Measurements from ENCODE around the gene GHRL.

The GHRL gene

DNA sequence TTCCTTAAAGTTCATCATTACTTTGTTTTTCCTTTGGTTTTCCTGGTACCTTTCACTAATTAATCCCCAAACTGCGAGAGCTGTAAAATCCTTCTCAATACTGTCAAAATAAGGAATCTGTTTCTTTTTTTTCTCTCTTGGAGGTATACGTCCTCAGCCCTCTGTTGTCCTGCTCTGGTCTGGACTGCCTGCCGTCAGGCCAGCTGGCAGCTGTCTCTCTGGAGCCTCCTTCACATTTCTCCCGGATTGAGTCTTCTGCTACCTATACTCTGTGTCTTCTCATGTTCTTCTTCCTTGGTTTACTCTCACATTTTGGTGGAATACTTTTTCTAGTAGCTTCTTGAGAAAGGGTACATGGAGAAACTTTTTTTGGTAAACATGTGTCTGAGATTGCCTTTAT is 30.7 kb downstream of the GHRL start:
- H3K27me3 ChIP-seq (ENCODE audit: control insufficient read depth in 1 of 2, insufficient read depth in 2 of 2, low read length in 2 of 2), result no peaks in the 10 kb centered on the region
- peaks cover 3% of the 10 kb centered on the region for H3K4me1 ChIP-seq (ENCODE audit: control insufficient read depth, insufficient read depth, low read length)
- no peak overlapping the region for H3K27ac ChIP-seq (ENCODE audit: low read length)
- H3K4me3 ChIP-seq (ENCODE audit: low read length in 2 of 2), result no peak overlapping the region
- H3K9me3 ChIP-seq (ENCODE audit: control insufficient read depth in 2 of 2, low read length in 2 of 2), result no peaks in the 10 kb centered on the region
- H3K9ac ChIP-seq (ENCODE audit: low read length in 2 of 2), result no peak overlapping the region
- peaks cover 16 to 22% of the 10 kb centered on the region in 2 donors for H3K36me3 ChIP-seq (ENCODE audit: control insufficient read depth in 2 of 2, insufficient read depth in 2 of 2, low read length in 2 of 2)

- Histone ChIP-seq H3K27me3 (ENCODE audit: control insufficient read depth in 1 of 2, insufficient read depth in 2 of 2, low read length in 2 of 2) (no peaks in the 10 kb centered on the region), H3K9ac (ENCODE audit: low read length in 2 of 2) (no peak overlapping the region), H3K4me3 (ENCODE audit: low read length in 2 of 2) (no peak overlapping the region), H3K9me3 (ENCODE audit: control insufficient read depth in 2 of 2, low read length in 2 of 2) (no peaks in the 10 kb centered on the region), H3K27ac (ENCODE audit: low read length) (no peak overlapping the region), H3K36me3 (ENCODE audit: control insufficient read depth in 2 of 2, insufficient read depth in 2 of 2, low read length in 2 of 2) (peaks cover 14 to 20% of the 10 kb centered on the region in 2 donors), H3K4me1 (ENCODE audit: control insufficient read depth, insufficient read depth, low read length) (peaks cover 3% of the 10 kb centered on the region)
Measured at GRCh38 chr3:10260211-10260701, 32.5 kb downstream of the GHRL start.

DNA sequence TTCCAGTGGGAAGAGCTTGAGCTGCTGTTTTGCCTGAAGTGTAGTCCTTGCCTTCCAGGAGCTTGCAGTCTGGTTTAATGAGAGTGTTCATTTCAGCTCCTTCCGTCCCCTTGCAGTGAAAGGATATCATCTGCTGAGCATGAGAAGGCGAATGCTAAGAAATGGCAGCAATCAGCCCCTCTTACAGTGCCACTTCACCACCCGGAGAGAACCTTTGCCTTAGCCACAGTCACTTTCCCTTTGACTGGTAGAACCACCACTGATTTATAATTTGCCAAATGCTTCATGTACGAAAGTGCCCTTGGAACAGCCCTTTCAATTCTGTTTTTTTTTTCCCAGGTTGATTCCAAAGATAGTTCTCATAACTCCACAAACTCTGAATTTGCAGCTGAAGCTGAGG is 32.9 kb downstream of the GHRL start:
- Histone ChIP-seq H3K9ac (ENCODE audit: low read length in 2 of 2) (no peak overlapping the region), H3K4me3 (ENCODE audit: low read length in 2 of 2) (no peak overlapping the region), H3K27ac (ENCODE audit: low read length) (no peak overlapping the region), H3K36me3 (ENCODE audit: control insufficient read depth in 2 of 2, insufficient read depth in 2 of 2, low read length in 2 of 2) (peaks cover 14 to 20% of the 10 kb centered on the region in 2 donors), H3K9me3 (ENCODE audit: control insufficient read depth in 2 of 2, low read length in 2 of 2) (no peaks in the 10 kb centered on the region), H3K27me3 (ENCODE audit: control insufficient read depth in 1 of 2, insufficient read depth in 2 of 2, low read length in 2 of 2) (no peaks in the 10 kb centered on the region), H3K4me1 (ENCODE audit: control insufficient read depth, insufficient read depth, low read length) (peaks cover 3% of the 10 kb centered on the region)

DNA sequence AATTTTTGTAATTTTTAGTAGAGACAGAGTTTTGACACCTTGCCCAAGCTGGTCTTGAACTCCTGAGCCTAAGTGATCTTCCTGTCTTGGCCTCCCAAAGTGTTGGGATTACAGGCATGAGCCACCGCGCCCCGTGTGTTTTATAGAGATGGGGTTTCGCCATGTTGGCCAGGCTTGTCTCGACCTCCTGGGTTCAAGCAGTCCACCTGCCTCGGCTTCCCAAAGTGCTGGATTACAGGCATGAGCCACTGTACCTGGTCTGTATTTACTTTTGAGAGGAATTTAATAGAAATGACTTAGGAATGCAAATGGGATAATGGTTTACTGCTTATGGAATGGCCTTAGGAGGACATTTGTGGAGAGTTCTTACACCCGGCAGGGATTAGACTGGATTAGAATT is 33.7 kb downstream of the GHRL start:
- no peak overlapping the region for H3K9ac ChIP-seq (ENCODE audit: low read length in 2 of 2)
- no peak overlapping the region for H3K4me3 ChIP-seq (ENCODE audit: low read length in 2 of 2)
- H3K36me3 ChIP-seq (ENCODE audit: control insufficient read depth in 2 of 2, insufficient read depth in 2 of 2, low read length in 2 of 2), result peaks cover 18 to 23% of the 10 kb centered on the region in 2 donors
- H3K27me3 ChIP-seq (ENCODE audit: control insufficient read depth in 1 of 2, insufficient read depth in 2 of 2, low read length in 2 of 2), result no peaks in the 10 kb centered on the region
- peaks cover 5% of the 10 kb centered on the region for H3K4me1 ChIP-seq (ENCODE audit: control insufficient read depth, insufficient read depth, low read length)
- no peak overlapping the region for H3K27ac ChIP-seq (ENCODE audit: low read length)
- no peaks in the 10 kb centered on the region for H3K9me3 ChIP-seq (ENCODE audit: control insufficient read depth in 2 of 2, low read length in 2 of 2)

- Histone ChIP-seq H3K27me3 (ENCODE audit: control insufficient read depth in 1 of 2, insufficient read depth in 2 of 2, low read length in 2 of 2) (no peaks in the 10 kb centered on the region), H3K9ac (ENCODE audit: low read length in 2 of 2) (no peak overlapping the region), H3K9me3 (ENCODE audit: control insufficient read depth in 2 of 2, low read length in 2 of 2) (no peaks in the 10 kb centered on the region), H3K36me3 (ENCODE audit: control insufficient read depth in 2 of 2, insufficient read depth in 2 of 2, low read length in 2 of 2) (peaks cover 12 to 25% of the 10 kb centered on the region in 2 donors), H3K4me1 (ENCODE audit: control insufficient read depth, insufficient read depth, low read length) (peaks cover 7% of the 10 kb centered on the region), H3K27ac (ENCODE audit: low read length) (no peak overlapping the region), H3K4me3 (ENCODE audit: low read length in 2 of 2) (no peak overlapping the region)
Measured at GRCh38 chr3:10255835-10256234, 36.9 kb downstream of the GHRL start.

GRCh38 chr3:10253731-10254130 is 39.0 kb downstream of the GHRL start:
- H3K9ac ChIP-seq (ENCODE audit: low read length in 2 of 2), result no peak overlapping the region
- no peak overlapping the region for H3K27ac ChIP-seq (ENCODE audit: low read length)
- H3K4me1 ChIP-seq (ENCODE audit: control insufficient read depth, insufficient read depth, low read length), result peaks cover 23% of the 10 kb centered on the region
- H3K36me3 ChIP-seq (ENCODE audit: control insufficient read depth in 2 of 2, insufficient read depth in 2 of 2, low read length in 2 of 2), result peaks cover 7 to 14% of the 10 kb centered on the region in 2 donors
- no peaks in the 10 kb centered on the region for H3K9me3 ChIP-seq (ENCODE audit: control insufficient read depth in 2 of 2, low read length in 2 of 2)
- H3K27me3 ChIP-seq (ENCODE audit: control insufficient read depth in 1 of 2, insufficient read depth in 2 of 2, low read length in 2 of 2), result no peaks in the 10 kb centered on the region
- no peak overlapping the region for H3K4me3 ChIP-seq (ENCODE audit: low read length in 2 of 2)

DNA sequence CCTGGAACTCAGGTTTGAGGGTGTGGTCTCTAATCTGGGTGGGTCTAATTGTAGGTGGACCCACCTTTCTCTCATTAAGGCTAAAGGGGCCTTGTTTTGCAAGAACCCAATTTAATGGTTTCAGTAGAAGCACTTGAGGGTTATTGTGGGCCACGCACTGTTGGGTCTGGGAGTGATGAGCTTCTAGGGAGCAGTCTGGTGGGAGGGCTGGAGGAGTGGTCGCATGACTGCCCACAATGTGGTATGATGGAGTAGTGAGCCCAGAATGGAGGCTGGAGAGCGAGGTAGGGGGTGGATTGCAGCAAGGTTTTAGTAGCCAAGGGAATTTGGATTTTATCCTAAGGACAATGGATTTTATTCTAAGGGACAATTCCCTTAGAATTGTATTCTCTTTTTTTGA is 41.7 kb downstream of the GHRL start:
- no peak overlapping the region for H3K9ac ChIP-seq (ENCODE audit: low read length in 2 of 2)
- no peaks in the 10 kb centered on the region for H3K9me3 ChIP-seq (ENCODE audit: control insufficient read depth in 2 of 2, low read length in 2 of 2)
- H3K4me3 ChIP-seq (ENCODE audit: low read length in 2 of 2), result peak overlapping the region in 1 of 2 donors; percentile 22
- no peaks in the 10 kb centered on the region for H3K27me3 ChIP-seq (ENCODE audit: control insufficient read depth in 1 of 2, insufficient read depth in 2 of 2, low read length in 2 of 2)
- peaks cover 28% of the 10 kb centered on the region for H3K4me1 ChIP-seq (ENCODE audit: control insufficient read depth, insufficient read depth, low read length)
- H3K36me3 ChIP-seq (ENCODE audit: control insufficient read depth in 2 of 2, insufficient read depth in 2 of 2, low read length in 2 of 2), result peaks cover 5 to 14% of the 10 kb centered on the region in 2 donors
- H3K27ac ChIP-seq (ENCODE audit: low read length), result no peak overlapping the region

DNA sequence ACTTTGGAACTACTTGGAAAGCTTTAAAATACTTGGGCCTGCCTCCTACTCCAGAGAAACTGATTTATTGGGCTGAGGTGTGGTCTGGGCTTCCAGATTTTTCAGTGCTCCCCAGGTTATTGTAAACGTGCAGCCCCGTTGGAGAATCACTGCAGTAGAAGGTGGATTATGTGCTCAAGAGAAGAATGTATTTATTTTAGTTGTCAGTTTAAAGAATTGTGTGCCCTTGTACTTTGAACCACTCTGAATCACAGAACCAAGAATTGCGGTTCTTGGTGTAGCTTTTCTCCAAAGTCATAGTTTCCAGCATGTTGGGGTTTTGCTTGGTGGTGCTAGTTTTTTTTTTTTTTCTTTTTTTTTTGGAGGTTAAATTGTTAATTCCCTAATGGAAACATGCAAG is 42.9 kb downstream of the GHRL start:
- Histone ChIP-seq H3K27ac (ENCODE audit: low read length) (peak overlapping the region; percentile 53), H3K9me3 (ENCODE audit: control insufficient read depth in 2 of 2, low read length in 2 of 2) (no peaks in the 10 kb centered on the region), H3K4me3 (ENCODE audit: low read length in 2 of 2) (peak overlapping the region; percentile 92), H3K36me3 (ENCODE audit: control insufficient read depth in 2 of 2, insufficient read depth in 2 of 2, low read length in 2 of 2) (peaks cover 4 to 11% of the 10 kb centered on the region in 2 donors), H3K4me1 (ENCODE audit: control insufficient read depth, insufficient read depth, low read length) (peaks cover 28% of the 10 kb centered on the region), H3K27me3 (ENCODE audit: control insufficient read depth in 1 of 2, insufficient read depth in 2 of 2, low read length in 2 of 2) (no peaks in the 10 kb centered on the region), H3K9ac (ENCODE audit: low read length in 2 of 2) (peak overlapping the region; percentile 90 to 95)

DNA sequence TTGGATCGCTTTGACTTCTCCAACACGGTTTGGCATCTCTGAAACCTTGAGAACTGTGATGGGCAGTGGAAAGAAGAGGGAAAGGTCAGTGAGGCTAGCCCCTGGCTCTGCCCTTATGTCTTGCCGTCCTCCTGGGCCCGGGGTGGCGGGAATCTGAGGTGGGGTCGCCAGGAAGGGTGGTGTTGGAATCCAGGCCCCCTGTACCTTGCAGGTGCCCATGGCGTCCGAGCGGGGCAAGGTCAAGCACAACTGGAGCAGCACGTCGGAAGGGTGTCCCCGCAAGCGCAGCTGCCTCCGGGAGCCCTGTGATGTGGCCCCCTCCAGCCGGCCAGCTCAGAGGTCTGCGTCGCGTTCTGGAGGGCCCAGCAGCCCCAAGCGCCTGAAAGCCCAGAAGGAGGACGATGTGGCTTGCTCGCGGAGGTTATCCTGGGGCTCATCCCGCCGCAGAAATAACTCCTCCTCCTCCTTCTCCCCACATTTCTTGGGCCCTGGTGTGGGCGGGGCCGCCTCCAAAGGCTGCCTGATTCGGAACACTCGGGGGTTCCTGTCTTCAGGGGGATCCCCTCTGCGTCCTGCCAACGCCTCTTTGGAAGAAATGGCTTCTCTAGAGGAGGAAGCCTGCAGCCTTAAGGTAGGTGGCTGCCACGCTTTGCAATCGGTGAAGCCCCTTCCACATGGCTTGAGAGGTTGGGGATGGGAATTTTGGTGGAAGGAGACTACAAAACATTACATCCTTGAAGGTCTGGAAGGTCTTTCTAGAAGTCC is 43.6 kb downstream of the GHRL start:
- peak overlapping the region; percentile 53 for H3K27ac ChIP-seq (ENCODE audit: low read length)

GRCh38 chr3:10248184-10248983 is 44.4 kb downstream of the GHRL start, which contains the start of gene TATDN2:
TATDN2 (plus strand) TSS chr3:10248459; CDS start chr3:10249201, 742 bp downstream.
- H3K9me3 ChIP-seq (ENCODE audit: control insufficient read depth in 2 of 2, low read length in 2 of 2), result peaks cover 0 to 2% of the 10 kb centered on the region in 2 donors
- H3K9ac ChIP-seq (ENCODE audit: low read length in 2 of 2), result peak within 1 kb of the TSS; percentile 90 to 95
- H3K4me1 ChIP-seq (ENCODE audit: control insufficient read depth, insufficient read depth, low read length), result peaks cover 25% of the 10 kb centered on the region
- peak within 1 kb of the TSS; percentile 53 for H3K27ac ChIP-seq (ENCODE audit: low read length)
- H3K27me3 ChIP-seq (ENCODE audit: control insufficient read depth in 1 of 2, insufficient read depth in 2 of 2, low read length in 2 of 2), result no peaks in the 10 kb centered on the region
- H3K4me3 ChIP-seq (ENCODE audit: low read length in 2 of 2), result peak within 1 kb of the TSS; percentile 92
- peaks cover 0 to 3% of the 10 kb centered on the region in 2 donors for H3K36me3 ChIP-seq (ENCODE audit: control insufficient read depth in 2 of 2, insufficient read depth in 2 of 2, low read length in 2 of 2)

More for the DNA sequence above, 43.6 kb downstream of the GHRL start:
- Histone ChIP-seq H3K27me3 (ENCODE audit: control insufficient read depth in 1 of 2, insufficient read depth in 2 of 2, low read length in 2 of 2) (no peaks in the 10 kb centered on the region), H3K4me3 (ENCODE audit: low read length in 2 of 2) (peak overlapping the region; percentile 92), H3K9me3 (ENCODE audit: control insufficient read depth in 2 of 2, low read length in 2 of 2) (peaks cover 0 to 2% of the 10 kb centered on the region in 2 donors), H3K9ac (ENCODE audit: low read length in 2 of 2) (peak overlapping the region; percentile 90 to 95), H3K36me3 (ENCODE audit: control insufficient read depth in 2 of 2, insufficient read depth in 2 of 2, low read length in 2 of 2) (peaks cover 1 to 9% of the 10 kb centered on the region in 2 donors), H3K4me1 (ENCODE audit: control insufficient read depth, insufficient read depth, low read length) (peaks cover 25% of the 10 kb centered on the region)

Measured in stomach smooth muscle (tissue), 2 donors.